Caco-2 (cell line): ENCODE data around the gene MYO5B. TPM values are rescaled to one million over a fixed set of nuclear protein-coding genes. Genes with fewer than 3 reads are reported as not detected.
"Not testable (repeated sequence)": the region's sequence is repeated elsewhere in the genome, so short reads cannot be mapped to it uniquely, and the experiment has no call there.

ENCODE experiments used
- BruUV-seq: library from RNA; stranded (reverse); fragments of 400-500 nt; replicated peaks from 2 replicates; lab custom pipeline; 2021; lab: Mats Ljungman, UMichigan
- CTCF ChIA-PET: fragments of 300-600 bp; sonication (Branson Sonifier 250); formaldehyde crosslinking; loops from one replicate; lab custom pipeline; 2022; ENCODE audit warnings: antibody characterized with exemption; lab: Charles Lee
- POLR2A ChIA-PET: fragments of 300-600 bp; sonication (Branson Sonifier 250); formaldehyde crosslinking; loops from one replicate; lab custom pipeline; 2022; ENCODE audit warnings: antibody characterized with exemption; lab: Charles Lee
- DNase-seq, 2 experiments: peaks; one replicate each; pipeline versions ENCODE4 v3.0.0 to v3.0.0-alpha.2; 2020 to 2022
- H3K27me3 ChIP-seq: replicated peaks from 2 replicates; pipeline ENCODE4 v1.6.0; 2011; ENCODE audit warnings: low read length; ENCODE audit not compliant: control insufficient read depth, insufficient read depth
- H3K36me3 ChIP-seq: 2 replicates; pipeline ENCODE4 v1.5.1; 2011; ENCODE audit warnings: low read length; ENCODE audit not compliant: control insufficient read depth, insufficient read depth
- H3K4me1 ChIP-seq: fragments of 250-450 bp; sonication (Bioruptor Pico); 2 replicates; pipeline ENCODE4 v1.5.1; 2020; ENCODE audit warnings: mild to moderate bottlenecking
- H3K4me3 ChIP-seq: 2 replicates; pipeline ENCODE4 v1.5.1; 2011; ENCODE audit warnings: low read depth, mild to moderate bottlenecking, control low read depth, low read length
- H3K9me3 ChIP-seq: fragments of 250-450 bp; sonication (Bioruptor Pico); 2 replicates; pipeline ENCODE4 v1.5.1; 2020; ENCODE audit warnings: mild to moderate bottlenecking, moderate library complexity
- H3K27ac Mint-ChIP-seq: one replicate; pipeline ENCODE4 v1.8.0; 2022; ENCODE audit warnings: mixed read lengths; ENCODE audit not compliant: unreplicated experiment
- H3K27me3 Mint-ChIP-seq: one replicate; pipeline ENCODE4 v1.8.0; 2022; ENCODE audit warnings: mixed read lengths; ENCODE audit not compliant: insufficient read depth, unreplicated experiment
- H3K36me3 Mint-ChIP-seq: one replicate; pipeline ENCODE4 v1.8.0; 2022; ENCODE audit warnings: mild to moderate bottlenecking, mixed read lengths; ENCODE audit not compliant: insufficient read depth, unreplicated experiment
- H3K4me1 Mint-ChIP-seq: one replicate; pipeline ENCODE4 v1.8.0; 2022; ENCODE audit warnings: low read depth, mixed read lengths; ENCODE audit not compliant: unreplicated experiment
- H3K4me3 Mint-ChIP-seq: one replicate; pipeline ENCODE4 v1.8.0; 2022; ENCODE audit warnings: mild to moderate bottlenecking, moderate library complexity, mixed read lengths; ENCODE audit not compliant: unreplicated experiment
- H3K9me3 Mint-ChIP-seq: one replicate; pipeline ENCODE4 v1.8.0; 2022; ENCODE audit warnings: mixed read lengths; ENCODE audit not compliant: unreplicated experiment
- CTCF ChIP-seq, 2 experiments: fragments of 200-600 bp in 1 of 2; IDR thresholded peaks; 1 replicate in 1 of 2; 2 replicates in 1 of 2; pipeline versions ENCODE4 v1.5.1 to v1.8.0; 2011 to 2022; ENCODE audit warnings: antibody characterized with exemption in 1 of 2, control low read depth in 1 of 2, inconsistent platforms in 1 of 2, low read depth in 1 of 2, low read length in 1 of 2, mild to moderate bottlenecking in 1 of 2, moderate library complexity in 1 of 2; ENCODE audit not compliant: insufficient read depth in 1 of 2, severe bottlenecking in 1 of 2, unreplicated experiment in 1 of 2
- intact Hi-C: fragments of 100-400 bp; cut with micrococcal nuclease; formaldehyde crosslinking; loops from one replicate; pipeline ENCODE4 v1.10.0; 2022; ENCODE audit not compliant: unreplicated experiment
- total RNA-seq: library from RNA; stranded (reverse); gene quantifications from 2 replicates; pipeline ENCODE4 v1.2.3, GENCODE V29; 2022

Gene MYO5B
- total RNA-seq, 1 experiment from 2014 or later, result 28.3 TPM

- 0 out of 2 replicates have a peak, but pooled peaks cover 1% of the 10 kb centered on the region for H3K4me1 ChIP-seq
- H3K27me3 ChIP-seq, result no peaks in the 10 kb centered on the region
- Mint-ChIP-seq H3K4me1 (peaks cover 22% of the 10 kb centered on the region), H3K27me3 (no peaks in the 10 kb centered on the region), H3K9me3 (no peaks in the 10 kb centered on the region), H3K4me3 (no peak overlapping the region), H3K36me3 (peaks cover 65% of the 10 kb centered on the region), H3K27ac (no peak overlapping the region)
- H3K4me3 ChIP-seq, result no peak overlapping the region
- BruUV-seq, result no TSS peak
- no peak for TF ChIP-seq CTCF (IDR thresholded peaks at IDR 0.05; ENCODE audit: insufficient read depth in 1 of 2, low read depth in 1 of 2, low read length in 1 of 2, severe bottlenecking in 1 of 2, unreplicated experiment in 1 of 2)
- DNase-seq, result no peak
- H3K36me3 ChIP-seq, result no peaks in the 10 kb centered on the region
- CTCF ChIA-PET, result no interaction called here
- POLR2A ChIA-PET, result no interaction called here
- no peaks in the 10 kb centered on the region for H3K9me3 ChIP-seq
- intact Hi-C loops, result no loop called here
These were observed 390.9 kb downstream of the MYO5B start for GRCh38 chr18:49804096-49804495.

DNA sequence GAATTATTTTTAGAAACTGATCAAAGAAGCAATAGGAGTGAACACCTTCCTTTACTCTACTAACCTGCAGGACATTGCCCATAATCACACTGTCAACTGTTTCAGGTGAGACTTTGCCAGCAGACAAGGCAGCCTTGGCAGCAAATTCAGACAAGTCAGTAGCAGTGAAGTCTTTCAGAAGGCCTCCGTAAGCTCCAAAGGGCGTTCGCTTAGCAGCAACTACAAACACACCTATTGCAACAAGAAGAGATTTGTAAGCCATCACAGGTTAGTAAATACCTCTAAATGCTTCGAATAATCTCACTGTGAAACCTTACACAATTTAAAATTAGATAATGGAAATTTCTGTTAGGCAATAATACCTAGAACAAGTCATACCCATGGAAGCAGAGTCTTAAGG lies 392.3 kb downstream of the MYO5B start:
- TF ChIP-seq CTCF (IDR thresholded peaks at IDR 0.05; ENCODE audit: insufficient read depth in 1 of 2, low read depth in 1 of 2, low read length in 1 of 2, severe bottlenecking in 1 of 2, unreplicated experiment in 1 of 2), result no peak
- H3K9me3 ChIP-seq, result no peaks in the 10 kb centered on the region
- ChIA-PET POLR2A (no interaction called here), CTCF (no interaction called here)
- H3K9me3 Mint-ChIP-seq, result no peaks in the 10 kb centered on the region
- H3K36me3 ChIP-seq, result no peaks in the 10 kb centered on the region
- H3K4me3 ChIP-seq, result no peak overlapping the region
- peak in 1 of 2 experiments; percentile 22 for DNase-seq
- no peaks in the 10 kb centered on the region for H3K27me3 ChIP-seq
- peak overlapping the region; percentile 45 for H3K27ac Mint-ChIP-seq
- BruUV-seq, result no TSS peak
- no peaks in the 10 kb centered on the region for H3K27me3 Mint-ChIP-seq
- no peaks in the 10 kb centered on the region for H3K4me1 ChIP-seq
- H3K36me3 Mint-ChIP-seq, result peaks cover 63% of the 10 kb centered on the region
- H3K4me1 Mint-ChIP-seq, result peaks cover 17% of the 10 kb centered on the region
- no peak overlapping the region for H3K4me3 Mint-ChIP-seq
- intact Hi-C loops, result no loop called here

DNA sequence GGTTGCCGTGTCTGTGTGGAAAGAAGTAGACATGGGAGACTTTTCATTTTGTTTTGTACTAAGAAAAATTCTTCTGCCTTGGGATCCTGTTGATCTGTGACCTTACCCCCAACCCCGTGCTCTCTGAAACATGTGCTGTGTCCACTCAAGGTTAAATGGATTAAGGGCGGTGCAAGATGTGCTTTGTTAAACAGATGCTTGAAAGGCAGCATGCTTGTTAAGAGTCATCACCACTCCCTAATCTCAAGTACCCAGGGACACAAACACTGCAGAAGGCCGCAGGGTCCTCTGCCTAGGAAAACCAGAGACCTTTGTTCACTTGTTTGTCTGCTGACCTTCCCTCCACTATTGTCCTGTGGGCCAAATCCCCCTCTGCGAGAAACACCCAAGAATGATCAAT lies 394.5 kb downstream of the MYO5B start:
- CTCF ChIA-PET, result not testable (repeated sequence)
- H3K36me3 Mint-ChIP-seq, result peaks cover 56% of the 10 kb centered on the region

GRCh38 chr18:49799806-49800205 lies 395.1 kb downstream of the MYO5B start:
- CTCF ChIA-PET, POLR2A ChIA-PET, H3K4me1 ChIP-seq, H3K4me3 ChIP-seq, H3K4me3 Mint-ChIP-seq, H3K9me3 ChIP-seq, BruUV-seq, H3K27me3 ChIP-seq, H3K27me3 Mint-ChIP-seq, DNase-seq, H3K27ac Mint-ChIP-seq, H3K9me3 Mint-ChIP-seq, H3K36me3 ChIP-seq: not testable (repeated sequence)
- H3K4me1 Mint-ChIP-seq, result peaks cover 15% of the 10 kb centered on the region
- peaks cover 61% of the 10 kb centered on the region for H3K36me3 Mint-ChIP-seq
- intact Hi-C loops, result loop anchor here (5.0 kb wide), 1 partner anchor 57 kb away; no protein-coding TSS in a partner anchor

More for the DNA sequence above, 394.5 kb downstream of the MYO5B start:
- DNase-seq, H3K4me3 ChIP-seq, H3K9me3 Mint-ChIP-seq, H3K4me1 ChIP-seq, H3K4me3 Mint-ChIP-seq, POLR2A ChIA-PET, H3K27me3 Mint-ChIP-seq, BruUV-seq, H3K27me3 ChIP-seq, H3K36me3 ChIP-seq, intact Hi-C loops, H3K27ac Mint-ChIP-seq, H3K9me3 ChIP-seq: not testable (repeated sequence)
- H3K4me1 Mint-ChIP-seq, result peaks cover 17% of the 10 kb centered on the region
